Right lobe of liver (tissue), 6 donors: ENCODE measurements around the gene TCF7L2. TPM values are rescaled to one million over a fixed set of nuclear protein-coding genes. Genes with fewer than 3 reads are reported as not detected.

ENCODE experiments used
- ATAC-seq, 4 donors: fragments of 200-7000 bp; cut with Tn5 transposase; one replicate each; pipeline ENCODE4 v1.9.1; 2020; ENCODE audit warnings: mild to moderate bottlenecking in 4 of 4, moderate library complexity in 4 of 4
- DNase-seq, 3 donors: peaks; one replicate each; pipeline ENCODE4 v3.0.0-alpha.2; 2020
- H3K27ac ChIP-seq, 3 donors: fragments of 200-600 bp; one replicate each; pipeline ENCODE4 v1.8.0; 2022
- H3K27me3 ChIP-seq, 2 donors: fragments of 200-600 bp; one replicate each; pipeline ENCODE4 v1.8.0; 2022
- H3K36me3 ChIP-seq, 4 donors: fragments of 200-600 bp; sonication (generic) in 1 of 4; one replicate each; pipeline versions ENCODE4 v1.5.1 to v1.8.0; 2017 to 2022; ENCODE audit warnings: control low read depth in 1 of 4
- H3K4me1 ChIP-seq, 4 donors: fragments of 200-600 bp; sonication (generic) in 1 of 4; one replicate each; pipeline versions ENCODE4 v1.5.1 to v1.8.0; 2017 to 2022; ENCODE audit warnings: control low read depth in 1 of 4
- H3K4me3 ChIP-seq, 3 donors: fragments of 200-600 bp; one replicate each; pipeline ENCODE4 v1.8.0; 2022
- H3K9me3 ChIP-seq, 4 donors: fragments of 200-600 bp; sonication (generic) in 1 of 4; one replicate each; pipeline versions ENCODE4 v1.5.1 to v1.8.0; 2017 to 2022; ENCODE audit warnings: control low read depth in 1 of 4
- CTCF ChIP-seq, 4 donors: fragments of 200-600 bp in 3 of 4; fragments of 450-650 bp in 1 of 4; IDR thresholded peaks; one replicate each; pipeline versions ENCODE4 v1.5.1 to v1.8.0; 2016 to 2022; ENCODE audit warnings: antibody characterized with exemption in 4 of 4, mild to moderate bottlenecking in 2 of 4
- POLR2A ChIP-seq: fragments of 450-650 bp; IDR thresholded peaks from one replicate; pipeline ENCODE4 v1.6.1; 2017; ENCODE audit warnings: antibody characterized with exemption, mild to moderate bottlenecking
- WGBS: methylation state at CpG from one replicate; pipeline ENCODE4 v1.1.6; 2018; ENCODE audit warnings: low coverage, low lambda C conversion rate; ENCODE audit not compliant: insufficient coverage; ENCODE audit errors: missing lambda C conversion rate; 5-methylcytosine and 5-hydroxymethylcytosine counted together
- intact Hi-C, 2 donors: fragments of 100-400 bp; cut with DNase I; formaldehyde crosslinking; loops; one replicate each; pipeline versions ENCODE4 v1.11.2 to v1.14.1; 2022
- total RNA-seq, 6 experiments: library from RNA; depleted of rRNA in 2 of 6; stranded (reverse); fragments of >200 nt in 2 of 6; fragmentation: NEBNext Ultra II Directional in 3 of 6; extraction: Animal tissue kit (Norgen Biotek cat#: 25700) in 3 of 6; gene quantifications; one replicate each; pipeline versions ENCODE4 v1.1.0 to v1.2.4, GENCODE V29; 2016 to 2023
- donor health status: DM: no; HTN: yes; CAD: no.
- donor health status: DM: no; HTN: no; CAD: no.
- donor health status: DM: no; HTN: no; CAD: no.
- donor health status: DM: no; HTN: yes; CAD: no.
- donor health status: DM: no; HTN: yes; CAD: no.

Gene TCF7L2
- total RNA-seq, 6 experiments from 2014 or later, result 9.4 to 33.2 (median 16.7) TPM

GRCh38 chr10:113138937-113139585 lies 189.0 kb downstream of the TCF7L2 start:
- intact Hi-C loops, result no loop called here
- Histone ChIP-seq H3K4me1 (no peaks in the 10 kb centered on the region), H3K27ac (no peak overlapping the region), H3K27me3 (no peaks in the 10 kb centered on the region), H3K9me3 (no peaks in the 10 kb centered on the region), H3K4me3 (no peak overlapping the region), H3K36me3 (peaks cover 0 to 29% (median 16%) of the 10 kb centered on the region in 4 donors)
- DNase-seq (no peak), ATAC-seq (no peak)
- TF ChIP-seq POLR2A (no peak), CTCF (IDR thresholded peaks at IDR 0.05) (no peak)
- WGBS, result 89% methylated on average over 2 of the region's 4 CpGs

GRCh38 chr10:113139699-113140098 lies 189.7 kb downstream of the TCF7L2 start:
- peaks cover 0 to 35% (median 21%) of the 10 kb centered on the region in 4 donors for H3K36me3 ChIP-seq
- no peak overlapping the region for H3K27ac ChIP-seq
- ATAC-seq (no peak), DNase-seq (no peak)
- TF ChIP-seq CTCF (IDR thresholded peaks at IDR 0.05) (no peak), POLR2A (no peak)
- no peaks in the 10 kb centered on the region for H3K27me3 ChIP-seq
- WGBS, result 72% methylated on average over 2 of the region's 2 CpGs
- H3K4me1 ChIP-seq, result no peaks in the 10 kb centered on the region
- intact Hi-C loops, result no loop called here
- no peak overlapping the region for H3K4me3 ChIP-seq
- H3K9me3 ChIP-seq, result no peaks in the 10 kb centered on the region

- Histone ChIP-seq H3K27ac (no peak overlapping the region), H3K36me3 (peaks cover 0 to 41% (median 23%) of the 10 kb centered on the region in 4 donors), H3K9me3 (no peaks in the 10 kb centered on the region), H3K4me1 (no peaks in the 10 kb centered on the region), H3K27me3 (no peaks in the 10 kb centered on the region), H3K4me3 (no peak overlapping the region)
- WGBS, result 93% methylated on average over 8 of the region's 10 CpGs
- no peak for DNase-seq
- TF ChIP-seq POLR2A, result no peak
- TF ChIP-seq CTCF (IDR thresholded peaks at IDR 0.05), result no peak
- ATAC-seq, result no peak
- intact Hi-C loops, result no loop called here
These were observed 190.3 kb downstream of the TCF7L2 start for GRCh38 chr10:113140143-113141011.

GRCh38 chr10:113142601-113143362 lies 192.7 kb downstream of the TCF7L2 start:
- intact Hi-C loops, result no loop called here
- Histone ChIP-seq H3K36me3 (peaks cover 0 to 64% (median 36%) of the 10 kb centered on the region in 4 donors), H3K4me1 (no peaks in the 10 kb centered on the region)

More at GRCh38 chr10:113142601-113143362, 192.7 kb downstream of the TCF7L2 start:
- Histone ChIP-seq H3K4me3 (no peak overlapping the region), H3K27ac (no peak overlapping the region), H3K9me3 (no peaks in the 10 kb centered on the region), H3K27me3 (no peaks in the 10 kb centered on the region)
- DNase-seq (no peak), ATAC-seq (no peak)
- 91% methylated on average over 21 of the region's 22 CpGs for WGBS
- no peak for TF ChIP-seq POLR2A
- no peak for TF ChIP-seq CTCF (IDR thresholded peaks at IDR 0.05)
